GM12878 (cell line): ENCODE results near the gene RAD1. TPM values are rescaled to one million over a fixed set of nuclear protein-coding genes. Genes with fewer than 3 reads are reported as not detected.
A peak's percentile ranks its signal among the peaks of the same experiment; 100 is the strongest.

Source experiments
- BHLHE40 ChIP-seq, 2 experiments: fragments of 450-650 bp in 1 of 2; IDR thresholded peaks; 2 replicates each; pipeline ENCODE4 v1.6.1; 2011 to 2017; ENCODE audit warnings: low read depth in 2 of 2, borderline replicate concordance in 1 of 2, improper control_type of control experiment in 1 of 2, low read length in 1 of 2, mild to moderate bottlenecking in 1 of 2
- CBX3 ChIP-seq: fragments of 200-600 bp; sonication (generic); IDR thresholded peaks from 2 replicates; pipeline ENCODE4 v1.6.1; 2016; ENCODE audit warnings: low read depth, borderline replicate concordance
- CHD4 ChIP-seq: fragments of 200-600 bp; sonication (generic); IDR thresholded peaks from 2 replicates; pipeline ENCODE4 v1.6.1; 2016; ENCODE audit warnings: mild to moderate bottlenecking
- GATAD2B ChIP-seq: fragments of 450-650 bp; conservative IDR thresholded peaks from 2 replicates; pipeline ENCODE4 v1.6.1; 2017; ENCODE audit warnings: low read depth, mild to moderate bottlenecking, moderate library complexity
- MTA2 ChIP-seq: fragments of 450-650 bp; IDR thresholded peaks from 2 replicates; pipeline ENCODE4 v1.6.1; 2016; ENCODE audit warnings: low read depth, mild to moderate bottlenecking, moderate library complexity
- NFXL1 ChIP-seq: fragments of 450-650 bp; IDR thresholded peaks from 2 replicates; pipeline ENCODE4 v1.6.1; 2017; ENCODE audit warnings: antibody characterized with exemption, mild to moderate bottlenecking, borderline replicate concordance
- PAX5 ChIP-seq: IDR thresholded peaks from 2 replicates; pipeline ENCODE4 v1.6.1; 2011; ENCODE audit warnings: low read depth, low read length, borderline replicate concordance
- POLR2AphosphoS2 ChIP-seq: IDR thresholded peaks from 2 replicates; pipeline ENCODE4 v1.6.1; 2011; ENCODE audit warnings: low read depth, mild to moderate bottlenecking, low read length, improper control_type of control experiment, moderate library complexity
- RAD21 ChIP-seq: IDR thresholded peaks from 2 replicates; pipeline ENCODE4 v1.6.1; 2011; ENCODE audit warnings: mild to moderate bottlenecking, low read depth, low read length, moderate library complexity; ENCODE audit not compliant: insufficient read depth
- RCOR1 ChIP-seq: conservative IDR thresholded peaks from 2 replicates; pipeline ENCODE4 v1.6.1; 2012; ENCODE audit warnings: low read depth, low read length, improper control_type of control experiment
- SMARCA5 ChIP-seq: fragments of 450-650 bp; IDR thresholded peaks from 2 replicates; pipeline ENCODE4 v1.6.1; 2017; ENCODE audit warnings: mild to moderate bottlenecking
- TARDBP ChIP-seq: IDR thresholded peaks from 2 replicates; pipeline ENCODE4 v1.6.1; 2016; ENCODE audit warnings: borderline replicate concordance
- ZBED1 ChIP-seq: IDR thresholded peaks from 2 replicates; pipeline ENCODE4 v1.6.1; 2016; ENCODE audit warnings: borderline replicate concordance
- polyA plus RNA-seq, 11 experiments: library from polyadenylated mRNA; depleted of rRNA in 4 of 11; unstranded in 6 of 11; stranded (reverse) in 5 of 11; fragments of >200 nt; fragmentation: Nextera tagmentation in 4 of 11; fragmentation: Illumina TruSeq in 1 of 11; extraction: Ambion mirVana in 4 of 11; extraction: Trizol in 1 of 11; gene quantifications; 1 replicate in 1 of 11; 2 replicates in 10 of 11; pipeline versions ENCODE4 v1.2.1 to v1.2.3, GENCODE V29; 2011 to 2016; ENCODE audit warnings: inconsistent platforms in 2 of 11, missing spikeins in 2 of 11, low read depth in 1 of 11
- total RNA-seq, 4 experiments: library from RNA; depleted of rRNA in 3 of 4; stranded (reverse); fragments of >200 nt in 3 of 4; fragmentation: Illumina TruSeq in 1 of 4; extraction: Trizol in 1 of 4; gene quantifications; 2 replicates each; pipeline versions ENCODE4 v1.2.1 to v1.2.3, GENCODE V29; 2013 to 2021
- TF ChIP-seq, protein P1 (sequence below): fragments of 450-650 bp; IDR thresholded peaks from 2 replicates; pipeline ENCODE4 v1.6.1; 2018; ENCODE audit warnings: mild to moderate bottlenecking, low read depth, moderate library complexity; ENCODE audit not compliant: partially characterized antibody
- TF ChIP-seq, protein P2 (sequence below): fragments of 450-650 bp; IDR thresholded peaks from 2 replicates; pipeline ENCODE4 v1.6.1; 2017; ENCODE audit warnings: mild to moderate bottlenecking
- TF ChIP-seq, protein P3 (sequence below): IDR thresholded peaks from 2 replicates; pipeline ENCODE4 v1.6.1; 2011; ENCODE audit warnings: low read depth, mild to moderate bottlenecking, low read length, moderate library complexity, borderline replicate concordance; ENCODE audit errors: extremely low read depth
- TF ChIP-seq, protein P4 (sequence below): IDR thresholded peaks from 2 replicates; pipeline ENCODE4 v1.6.1; 2012; ENCODE audit warnings: mild to moderate bottlenecking, low read depth, low read length
- TF ChIP-seq, protein P5 (sequence below): fragments of 150-350 bp; IDR thresholded peaks from 2 replicates; pipeline ENCODE4 v1.6.1; 2014; ENCODE audit warnings: mild to moderate bottlenecking, low read depth, low read length

The RAD1 gene
- total and polyA plus RNA-seq, 10 of the 15 experiments (the other 5 are each of a cell fraction or from before 2014, with no cell fraction given): 21.1 to 58.4 (median 37.2) TPM

DNA sequence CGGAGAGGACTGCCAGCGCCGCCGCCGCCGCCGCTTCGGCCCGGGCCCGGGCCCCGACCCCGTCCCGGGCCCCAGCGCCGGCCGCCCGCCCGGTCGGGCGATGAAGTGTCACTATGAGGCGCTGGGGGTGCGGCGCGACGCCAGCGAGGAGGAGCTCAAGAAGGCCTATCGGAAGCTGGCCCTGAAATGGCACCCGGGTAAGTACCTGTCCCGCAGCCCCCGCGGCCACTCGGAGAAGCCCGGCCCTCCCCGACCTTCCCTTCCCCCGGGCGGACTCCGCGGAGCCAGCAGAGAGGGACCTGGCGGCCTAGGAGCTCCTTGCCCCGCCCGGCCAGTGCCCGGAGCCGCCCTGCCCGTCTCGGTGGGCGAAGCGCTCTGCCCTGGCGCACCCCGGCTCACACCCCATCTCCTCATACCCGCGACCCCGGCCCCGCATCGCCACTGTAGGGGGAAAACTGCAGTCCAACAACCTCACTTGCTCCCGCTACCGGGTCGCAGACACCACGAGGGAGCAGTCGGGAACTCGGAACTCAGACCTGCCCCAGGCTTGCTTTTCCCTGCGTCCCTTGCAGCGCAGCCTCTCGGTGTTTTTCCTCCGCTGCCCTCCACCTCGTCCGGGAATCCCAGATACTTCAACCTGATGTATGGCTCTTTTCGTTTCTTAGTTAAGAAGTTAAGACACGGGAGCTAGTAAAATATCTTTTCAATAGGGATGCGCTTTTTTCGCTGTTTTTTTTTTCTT lies 14.6 kb upstream of the RAD1 start (continued):
- TF ChIP-seq, protein P1, sequence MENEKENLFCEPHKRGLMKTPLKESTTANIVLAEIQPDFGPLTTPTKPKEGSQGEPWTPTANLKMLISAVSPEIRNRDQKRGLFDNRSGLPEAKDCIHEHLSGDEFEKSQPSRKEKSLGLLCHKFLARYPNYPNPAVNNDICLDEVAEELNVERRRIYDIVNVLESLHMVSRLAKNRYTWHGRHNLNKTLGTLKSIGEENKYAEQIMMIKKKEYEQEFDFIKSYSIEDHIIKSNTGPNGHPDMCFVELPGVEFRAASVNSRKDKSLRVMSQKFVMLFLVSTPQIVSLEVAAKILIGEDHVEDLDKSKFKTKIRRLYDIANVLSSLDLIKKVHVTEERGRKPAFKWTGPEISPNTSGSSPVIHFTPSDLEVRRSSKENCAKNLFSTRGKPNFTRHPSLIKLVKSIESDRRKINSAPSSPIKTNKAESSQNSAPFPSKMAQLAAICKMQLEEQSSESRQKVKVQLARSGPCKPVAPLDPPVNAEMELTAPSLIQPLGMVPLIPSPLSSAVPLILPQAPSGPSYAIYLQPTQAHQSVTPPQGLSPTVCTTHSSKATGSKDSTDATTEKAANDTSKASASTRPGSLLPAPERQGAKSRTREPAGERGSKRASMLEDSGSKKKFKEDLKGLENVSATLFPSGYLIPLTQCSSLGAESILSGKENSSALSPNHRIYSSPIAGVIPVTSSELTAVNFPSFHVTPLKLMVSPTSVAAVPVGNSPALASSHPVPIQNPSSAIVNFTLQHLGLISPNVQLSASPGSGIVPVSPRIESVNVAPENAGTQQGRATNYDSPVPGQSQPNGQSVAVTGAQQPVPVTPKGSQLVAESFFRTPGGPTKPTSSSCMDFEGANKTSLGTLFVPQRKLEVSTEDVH: no peak
- TF ChIP-seq, protein P2, sequence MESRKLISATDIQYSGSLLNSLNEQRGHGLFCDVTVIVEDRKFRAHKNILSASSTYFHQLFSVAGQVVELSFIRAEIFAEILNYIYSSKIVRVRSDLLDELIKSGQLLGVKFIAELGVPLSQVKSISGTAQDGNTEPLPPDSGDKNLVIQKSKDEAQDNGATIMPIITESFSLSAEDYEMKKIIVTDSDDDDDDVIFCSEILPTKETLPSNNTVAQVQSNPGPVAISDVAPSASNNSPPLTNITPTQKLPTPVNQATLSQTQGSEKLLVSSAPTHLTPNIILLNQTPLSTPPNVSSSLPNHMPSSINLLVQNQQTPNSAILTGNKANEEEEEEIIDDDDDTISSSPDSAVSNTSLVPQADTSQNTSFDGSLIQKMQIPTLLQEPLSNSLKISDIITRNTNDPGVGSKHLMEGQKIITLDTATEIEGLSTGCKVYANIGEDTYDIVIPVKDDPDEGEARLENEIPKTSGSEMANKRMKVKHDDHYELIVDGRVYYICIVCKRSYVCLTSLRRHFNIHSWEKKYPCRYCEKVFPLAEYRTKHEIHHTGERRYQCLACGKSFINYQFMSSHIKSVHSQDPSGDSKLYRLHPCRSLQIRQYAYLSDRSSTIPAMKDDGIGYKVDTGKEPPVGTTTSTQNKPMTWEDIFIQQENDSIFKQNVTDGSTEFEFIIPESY: no peak
- TF ChIP-seq BHLHE40 (IDR thresholded peaks at IDR 0.05; ENCODE audit: borderline replicate concordance in 1 of 2, low read depth in 2 of 2, low read length in 1 of 2) (no peak), PAX5 (no peak), TARDBP (no peak), NFXL1 (no peak), CBX3 (no peak), POLR2AphosphoS2 (no peak; the same call in 1 of the 2 replicates), RCOR1 (no peak), MTA2 (no peak), RAD21 (no peak), GATAD2B (peak; percentile 87), ZBED1 (no peak), CHD4 (no peak), SMARCA5 (peak; percentile 35; the same call in 1 of the 2 replicates)
- TF ChIP-seq, protein P3, sequence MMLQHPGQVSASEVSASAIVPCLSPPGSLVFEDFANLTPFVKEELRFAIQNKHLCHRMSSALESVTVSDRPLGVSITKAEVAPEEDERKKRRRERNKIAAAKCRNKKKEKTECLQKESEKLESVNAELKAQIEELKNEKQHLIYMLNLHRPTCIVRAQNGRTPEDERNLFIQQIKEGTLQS: no peak
- TF ChIP-seq, protein P4, sequence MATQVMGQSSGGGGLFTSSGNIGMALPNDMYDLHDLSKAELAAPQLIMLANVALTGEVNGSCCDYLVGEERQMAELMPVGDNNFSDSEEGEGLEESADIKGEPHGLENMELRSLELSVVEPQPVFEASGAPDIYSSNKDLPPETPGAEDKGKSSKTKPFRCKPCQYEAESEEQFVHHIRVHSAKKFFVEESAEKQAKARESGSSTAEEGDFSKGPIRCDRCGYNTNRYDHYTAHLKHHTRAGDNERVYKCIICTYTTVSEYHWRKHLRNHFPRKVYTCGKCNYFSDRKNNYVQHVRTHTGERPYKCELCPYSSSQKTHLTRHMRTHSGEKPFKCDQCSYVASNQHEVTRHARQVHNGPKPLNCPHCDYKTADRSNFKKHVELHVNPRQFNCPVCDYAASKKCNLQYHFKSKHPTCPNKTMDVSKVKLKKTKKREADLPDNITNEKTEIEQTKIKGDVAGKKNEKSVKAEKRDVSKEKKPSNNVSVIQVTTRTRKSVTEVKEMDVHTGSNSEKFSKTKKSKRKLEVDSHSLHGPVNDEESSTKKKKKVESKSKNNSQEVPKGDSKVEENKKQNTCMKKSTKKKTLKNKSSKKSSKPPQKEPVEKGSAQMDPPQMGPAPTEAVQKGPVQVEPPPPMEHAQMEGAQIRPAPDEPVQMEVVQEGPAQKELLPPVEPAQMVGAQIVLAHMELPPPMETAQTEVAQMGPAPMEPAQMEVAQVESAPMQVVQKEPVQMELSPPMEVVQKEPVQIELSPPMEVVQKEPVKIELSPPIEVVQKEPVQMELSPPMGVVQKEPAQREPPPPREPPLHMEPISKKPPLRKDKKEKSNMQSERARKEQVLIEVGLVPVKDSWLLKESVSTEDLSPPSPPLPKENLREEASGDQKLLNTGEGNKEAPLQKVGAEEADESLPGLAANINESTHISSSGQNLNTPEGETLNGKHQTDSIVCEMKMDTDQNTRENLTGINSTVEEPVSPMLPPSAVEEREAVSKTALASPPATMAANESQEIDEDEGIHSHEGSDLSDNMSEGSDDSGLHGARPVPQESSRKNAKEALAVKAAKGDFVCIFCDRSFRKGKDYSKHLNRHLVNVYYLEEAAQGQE: no peak
- TF ChIP-seq, protein P5, sequence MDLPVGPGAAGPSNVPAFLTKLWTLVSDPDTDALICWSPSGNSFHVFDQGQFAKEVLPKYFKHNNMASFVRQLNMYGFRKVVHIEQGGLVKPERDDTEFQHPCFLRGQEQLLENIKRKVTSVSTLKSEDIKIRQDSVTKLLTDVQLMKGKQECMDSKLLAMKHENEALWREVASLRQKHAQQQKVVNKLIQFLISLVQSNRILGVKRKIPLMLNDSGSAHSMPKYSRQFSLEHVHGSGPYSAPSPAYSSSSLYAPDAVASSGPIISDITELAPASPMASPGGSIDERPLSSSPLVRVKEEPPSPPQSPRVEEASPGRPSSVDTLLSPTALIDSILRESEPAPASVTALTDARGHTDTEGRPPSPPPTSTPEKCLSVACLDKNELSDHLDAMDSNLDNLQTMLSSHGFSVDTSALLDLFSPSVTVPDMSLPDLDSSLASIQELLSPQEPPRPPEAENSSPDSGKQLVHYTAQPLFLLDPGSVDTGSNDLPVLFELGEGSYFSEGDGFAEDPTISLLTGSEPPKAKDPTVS: no peak
